ENCODE data around the gene TMEM239. TPM values are rescaled to one million over a fixed set of nuclear protein-coding genes. Genes with fewer than 3 reads are reported as not detected.
A peak's percentile ranks its signal among the peaks of the same experiment; 100 is the strongest.

Gene TMEM239
- total and polyA plus RNA-seq, 12 donors: 0.08 TPM; not detected in 11

DNA sequence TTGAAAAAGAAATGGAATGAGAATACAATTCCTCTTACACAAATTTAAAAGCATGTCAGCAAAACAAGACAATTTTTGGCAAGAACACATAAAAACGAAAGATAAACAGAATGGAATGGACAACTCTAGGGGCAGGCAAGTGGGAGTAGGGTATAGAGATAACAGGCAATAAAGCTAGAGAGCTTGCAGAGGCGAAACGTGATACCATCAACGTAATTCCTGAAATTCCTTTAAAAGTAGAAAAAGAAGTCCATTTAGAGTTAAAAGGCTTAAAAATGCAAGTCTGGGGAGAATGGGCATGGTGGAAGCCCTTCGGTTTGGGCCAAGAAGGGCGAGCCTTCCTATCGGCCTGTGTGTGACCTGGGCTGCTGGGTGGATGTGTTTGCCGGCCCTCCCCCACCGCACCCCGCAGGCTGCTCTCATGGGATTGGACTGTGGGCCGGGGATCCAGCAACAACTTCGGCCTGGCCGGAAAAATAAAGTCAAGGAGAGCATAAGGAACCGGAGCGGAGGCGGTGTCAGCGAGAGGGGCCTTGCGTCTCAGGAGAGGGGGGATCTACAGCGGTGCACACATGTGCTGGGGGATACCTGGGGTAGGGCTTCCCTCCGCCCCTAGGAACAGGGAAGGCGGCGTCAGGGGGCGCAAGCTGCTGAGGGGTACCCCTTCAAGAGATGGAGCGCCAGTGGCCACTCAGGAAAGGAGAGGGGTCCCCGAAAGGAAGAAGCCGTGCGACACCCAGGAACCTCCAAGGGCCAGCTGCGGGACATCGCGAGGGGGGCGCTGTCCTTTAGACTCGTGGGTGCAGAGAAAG lies 4.1 kb downstream of the TMEM239 start:
- no peaks in the 10 kb centered on the region for H3K9me3 ChIP-seq (replicated peaks in 1 of 3)
- TF ChIP-seq, protein P1, sequence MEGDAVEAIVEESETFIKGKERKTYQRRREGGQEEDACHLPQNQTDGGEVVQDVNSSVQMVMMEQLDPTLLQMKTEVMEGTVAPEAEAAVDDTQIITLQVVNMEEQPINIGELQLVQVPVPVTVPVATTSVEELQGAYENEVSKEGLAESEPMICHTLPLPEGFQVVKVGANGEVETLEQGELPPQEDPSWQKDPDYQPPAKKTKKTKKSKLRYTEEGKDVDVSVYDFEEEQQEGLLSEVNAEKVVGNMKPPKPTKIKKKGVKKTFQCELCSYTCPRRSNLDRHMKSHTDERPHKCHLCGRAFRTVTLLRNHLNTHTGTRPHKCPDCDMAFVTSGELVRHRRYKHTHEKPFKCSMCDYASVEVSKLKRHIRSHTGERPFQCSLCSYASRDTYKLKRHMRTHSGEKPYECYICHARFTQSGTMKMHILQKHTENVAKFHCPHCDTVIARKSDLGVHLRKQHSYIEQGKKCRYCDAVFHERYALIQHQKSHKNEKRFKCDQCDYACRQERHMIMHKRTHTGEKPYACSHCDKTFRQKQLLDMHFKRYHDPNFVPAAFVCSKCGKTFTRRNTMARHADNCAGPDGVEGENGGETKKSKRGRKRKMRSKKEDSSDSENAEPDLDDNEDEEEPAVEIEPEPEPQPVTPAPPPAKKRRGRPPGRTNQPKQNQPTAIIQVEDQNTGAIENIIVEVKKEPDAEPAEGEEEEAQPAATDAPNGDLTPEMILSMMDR (IDR thresholded peaks at IDR 0.05): no peak
- no peak for TF ChIP-seq POLR2A (IDR thresholded peaks at IDR 0.05)
- WGBS, 4 donors: 28 to 48% (median 40%) methylated on average over 22 to 32 of the region's 32 CpGs
- peaks cover 14% of the 10 kb centered on the region for H3K27me3 ChIP-seq
- no peaks in the 10 kb centered on the region for H3K4me1 ChIP-seq (replicated peaks in 1 of 2)
- no peaks in the 10 kb centered on the region for H3K36me3 ChIP-seq (replicated peaks in 1 of 2)
- intact Hi-C loops (cut with DNase I): no loop called here
- H3K27ac ChIP-seq: peak overlapping the region in 2 of 5 donors; percentile 26 to 49
- no peak overlapping the region for H3K4me3 ChIP-seq
- DNase-seq: peak in 4 of 7 donors; percentile 16 to 48 (median 26)

DNA sequence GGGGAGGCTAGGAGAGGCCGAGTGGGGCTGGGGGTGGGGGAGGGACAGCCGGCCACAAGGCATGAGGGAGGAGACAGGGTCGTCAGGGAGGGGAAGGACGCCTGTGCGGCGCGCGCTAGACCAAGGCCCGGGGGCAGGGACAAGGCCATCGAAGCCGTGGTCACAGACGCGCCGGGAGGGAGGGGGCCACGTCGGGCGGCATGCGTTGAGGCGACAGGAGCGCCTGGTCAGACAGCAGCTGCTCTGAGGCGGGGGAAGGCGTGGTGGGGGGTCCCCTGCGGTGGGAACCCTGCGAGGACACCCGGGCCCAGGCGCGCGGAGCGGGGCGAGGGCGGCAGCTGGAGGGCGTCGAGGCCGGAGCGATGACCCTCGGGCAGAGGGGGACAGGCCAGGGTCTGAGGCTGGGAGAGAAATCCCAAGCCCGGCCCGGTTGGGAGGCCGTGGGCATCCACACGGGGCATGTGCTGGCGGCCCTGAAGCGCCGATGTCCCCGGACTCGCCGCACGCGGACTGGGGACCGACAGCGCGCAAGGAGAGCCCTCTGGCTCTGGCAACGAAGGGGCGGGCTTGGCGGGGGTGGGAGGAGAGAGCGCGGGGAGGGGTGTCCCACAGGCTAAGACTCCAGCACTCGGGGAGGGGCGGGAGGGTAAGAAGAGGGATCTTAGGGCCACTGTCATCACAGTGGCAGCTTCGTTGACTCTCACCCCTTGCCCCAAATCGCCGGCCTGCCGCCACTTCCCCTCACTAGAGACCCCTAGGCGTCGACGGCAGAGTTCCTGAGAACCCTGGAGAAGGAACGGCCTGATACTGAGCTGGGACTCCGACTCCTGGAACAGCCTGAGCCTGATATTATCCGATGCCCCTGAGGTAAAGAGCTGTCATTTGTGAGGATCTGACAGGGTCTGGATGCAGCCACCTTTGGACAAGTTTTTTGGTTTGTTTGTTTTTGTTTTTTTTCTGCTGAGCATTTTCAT lies 5.0 kb downstream of the TMEM239 start:
- Histone ChIP-seq H3K36me3 (replicated peaks in 1 of 2) (no peaks in the 10 kb centered on the region), H3K27me3 (peaks cover 14% of the 10 kb centered on the region), H3K4me3 (no peak overlapping the region), H3K9me3 (replicated peaks in 1 of 3) (no peaks in the 10 kb centered on the region), H3K4me1 (replicated peaks in 1 of 2) (no peaks in the 10 kb centered on the region), H3K27ac (peak overlapping the region in 2 of 5 donors; percentile 26 to 49)
- TF ChIP-seq POLR2A (IDR thresholded peaks at IDR 0.05): no peak
- TF ChIP-seq, protein P1 (IDR thresholded peaks at IDR 0.05): no peak
- intact Hi-C loops (cut with DNase I): no loop called here
- WGBS, 4 donors: 6 to 24% (median 10%) methylated on average over 23 to 68 of the region's 68 CpGs
- peak in 3 of 7 donors; percentile 13 to 28 (median 16) for DNase-seq

DNA sequence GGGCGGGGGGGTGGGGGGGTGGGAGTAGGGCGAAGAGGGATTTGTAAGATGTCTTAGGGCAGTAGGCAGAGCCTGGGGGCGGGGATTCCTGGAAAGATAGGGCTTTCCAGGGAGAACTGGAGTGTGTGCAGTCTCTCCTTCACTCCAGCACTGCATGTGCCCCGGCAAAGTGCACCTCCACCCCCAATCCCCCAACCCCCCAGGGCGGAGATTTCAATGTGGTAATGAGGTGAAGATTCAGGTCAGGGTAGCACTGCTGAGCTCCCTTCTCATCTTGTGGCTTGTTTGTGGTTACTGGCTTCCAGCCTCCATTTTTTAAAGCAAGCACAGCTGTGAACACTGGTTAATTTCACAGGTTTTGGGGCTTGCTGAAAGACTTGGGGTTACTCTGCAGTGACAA lies 5.9 kb downstream of the TMEM239 start:
- peak in 2 of 7 donors; percentile 3 to 44 for DNase-seq
- no peak overlapping the region for H3K27ac ChIP-seq

More for the DNA sequence above, 5.9 kb downstream of the TMEM239 start:
- Histone ChIP-seq H3K36me3 (replicated peaks in 1 of 2) (no peaks in the 10 kb centered on the region), H3K4me3 (no peak overlapping the region), H3K27me3 (peaks cover 14% of the 10 kb centered on the region), H3K9me3 (replicated peaks in 1 of 3) (no peaks in the 10 kb centered on the region), H3K4me1 (replicated peaks in 1 of 2) (no peaks in the 10 kb centered on the region)
- WGBS, 4 donors: 18 to 47% (median 26%) methylated on average over 5 of the region's 5 CpGs
- TF ChIP-seq, protein P1 (IDR thresholded peaks at IDR 0.05): no peak
- no peak for TF ChIP-seq POLR2A (IDR thresholded peaks at IDR 0.05)
- intact Hi-C loops (cut with DNase I): no loop called here

Data from adrenal gland (tissue), 12 donors.